HCT116 (cell line): ENCODE measurements around the gene NCKAP5L. TPM values are rescaled to one million over a fixed set of nuclear protein-coding genes. Genes with fewer than 3 reads are reported as not detected.

Source experiments
- ATAC-seq: fragments of 200-7000 bp; cut with Tn5 transposase; 2 replicates; pipeline ENCODE4 v1.9.1; 2020; ENCODE audit warnings: mild to moderate bottlenecking, moderate library complexity
- BruUV-seq: library from RNA; stranded (reverse); fragments of 400-500 nt; replicated peaks from 2 replicates; lab custom pipeline; 2021; lab: Mats Ljungman, UMichigan
- CTCF ChIA-PET: fragments of 300-600 bp; sonication (Branson Sonifier 250); formaldehyde crosslinking; loops from one replicate; lab custom pipeline; 2021; ENCODE audit warnings: antibody characterized with exemption; lab: Charles Lee
- POLR2A ChIA-PET: fragments of 300-600, 350-600 bp; sonication (Branson Sonifier 250); formaldehyde crosslinking; loops from one replicate; lab custom pipeline; 2021; ENCODE audit warnings: antibody characterized with exemption; lab: Charles Lee
- RAD21 ChIA-PET, 2 experiments: fragments of 300-600 bp; sonication (Branson Sonifier 250); formaldehyde crosslinking; loops; one replicate each; lab custom pipeline; 2023; ENCODE audit warnings: low total read pairs in 2 of 2; ENCODE audit not compliant: uncharacterized antibody in 2 of 2, unreplicated experiment in 2 of 2, low non-redundant PET in 1 of 2; lab: Charles Lee
- DNase-seq: peaks from one replicate; pipeline ENCODE4 v3.0.0-alpha.2; 2010; ENCODE audit warnings: low read depth, low spot score
- H2AFZ ChIP-seq: fragments of 200-600 bp; shearing (Covaris generic), sonication (generic); 2 replicates; pipeline ENCODE4 v1.6.1; 2017; ENCODE audit warnings: low read depth, mixed run types, mixed read lengths, antibody characterized with exemption, low read length; ENCODE audit not compliant: poor library complexity, severe bottlenecking
- H3K27ac ChIP-seq: 2 replicates; pipeline ENCODE4 v1.5.1; 2012; ENCODE audit warnings: low read depth, low read length
- H3K27me3 ChIP-seq: fragments of 200-600 bp; sonication (generic); 2 replicates; pipeline ENCODE4 v1.6.1; 2016; ENCODE audit warnings: mixed run types, low read length, mixed read lengths; ENCODE audit not compliant: insufficient read depth
- H3K36me3 ChIP-seq, 2 experiments: fragments of 200-500 bp in 1 of 2; fragments of 200-600 bp in 1 of 2; sonication (Bioruptor generic) in 1 of 2; sonication (generic) in 1 of 2; 2 replicates each; pipeline versions ENCODE4 v1.5.1 to v1.6.1; 2014 to 2016; ENCODE audit warnings: low read length in 2 of 2, inconsistent platforms in 1 of 2, mixed read lengths in 1 of 2, mixed run types in 1 of 2; ENCODE audit not compliant: insufficient read depth in 2 of 2, control insufficient read depth in 1 of 2
- H3K4me1 ChIP-seq, 2 experiments: fragments of 200-600 bp in 1 of 2; sonication (generic) in 1 of 2; 2 replicates each; pipeline versions ENCODE4 v1.5.1 to v1.6.1; 2012 to 2017; ENCODE audit warnings: low read length in 2 of 2, inconsistent platforms in 1 of 2, mild to moderate bottlenecking in 1 of 2, mixed read lengths in 1 of 2, mixed run types in 1 of 2, moderate library complexity in 1 of 2; ENCODE audit not compliant: insufficient read depth in 2 of 2, control insufficient read depth in 1 of 2
- H3K4me2 ChIP-seq: fragments of 200-600 bp; sonication (generic); 2 replicates; pipeline ENCODE4 v1.6.1; 2017; ENCODE audit warnings: mixed run types, low read length, mixed read lengths
- H3K4me3 ChIP-seq, 2 experiments: fragments of 200-600 bp in 1 of 2; sonication (generic) in 1 of 2; replicated peaks in 1 of 2; 2 replicates each; pipeline ENCODE4 v1.5.1; 2011 to 2016; ENCODE audit warnings: low read length in 2 of 2, control low read depth in 1 of 2, low read depth in 1 of 2, mild to moderate bottlenecking in 1 of 2, mixed read lengths in 1 of 2, mixed run types in 1 of 2
- H3K79me2 ChIP-seq: fragments of 200-600 bp; sonication (generic); 2 replicates; pipeline ENCODE4 v1.6.1; 2017; ENCODE audit warnings: mild to moderate bottlenecking, mixed run types, low read length, moderate library complexity, mixed read lengths; ENCODE audit not compliant: insufficient read depth
- H3K9ac ChIP-seq: fragments of 200-600 bp; sonication (generic); 2 replicates; pipeline ENCODE4 v1.6.1; 2016; ENCODE audit warnings: low read length, mixed read lengths
- H3K9me2 ChIP-seq: fragments of 200-600 bp; sonication (generic), shearing (Covaris generic); 2 replicates; pipeline ENCODE4 v1.6.1; 2017; ENCODE audit warnings: mixed run types, mild to moderate bottlenecking, moderate library complexity; ENCODE audit not compliant: insufficient read depth
- H3K9me3 ChIP-seq, 2 experiments: fragments of 200-500 bp in 1 of 2; fragments of 200-600 bp in 1 of 2; sonication (Bioruptor generic) in 1 of 2; sonication (generic) in 1 of 2; 2 replicates each; pipeline ENCODE4 v1.6.1; 2014 to 2017; ENCODE audit warnings: low read length in 2 of 2, mixed read lengths in 2 of 2, inconsistent platforms in 1 of 2, low read depth in 1 of 2, mild to moderate bottlenecking in 1 of 2, mixed run types in 1 of 2, moderate library complexity in 1 of 2; ENCODE audit not compliant: control insufficient read depth in 1 of 2, insufficient read depth in 1 of 2
- H4K20me1 ChIP-seq: fragments of 200-600 bp; sonication (generic), shearing (Covaris generic); 2 replicates; pipeline ENCODE4 v1.6.1; 2017; ENCODE audit warnings: mixed run types, mild to moderate bottlenecking, moderate library complexity; ENCODE audit not compliant: insufficient read depth
- CBX3 ChIP-seq: IDR thresholded peaks from 2 replicates; pipeline ENCODE4 v1.6.1; 2012; ENCODE audit warnings: low read depth
- EGR1 ChIP-seq: IDR thresholded peaks from 2 replicates; pipeline ENCODE4 v1.6.1; 2012; ENCODE audit warnings: low read depth
- REST ChIP-seq: IDR thresholded peaks from 2 replicates; pipeline ENCODE4 v1.6.1; 2012; ENCODE audit warnings: low read depth
- SIN3A ChIP-seq: IDR thresholded peaks from 2 replicates; pipeline ENCODE4 v1.6.1; 2012; ENCODE audit warnings: low read depth
- SRF ChIP-seq: IDR thresholded peaks from 2 replicates; pipeline ENCODE4 v1.6.1; 2012; ENCODE audit warnings: low read depth
- YY1 ChIP-seq: IDR thresholded peaks from 2 replicates; pipeline ENCODE4 v1.6.1; 2011; ENCODE audit warnings: low read length, low read depth, moderate library complexity, mild to moderate bottlenecking; ENCODE audit not compliant: insufficient replicate concordance; ENCODE audit errors: extremely low read depth
- ZNF274 ChIP-seq: fragments of 200-500 bp; sonication (Bioruptor generic); IDR thresholded peaks from 2 replicates; pipeline ENCODE4 v1.6.1; 2014; ENCODE audit warnings: mild to moderate bottlenecking, low read depth, low read length, inconsistent platforms
- intact Hi-C: fragments of 100-400 bp; cut with micrococcal nuclease; formaldehyde crosslinking; loops from 2 replicates; pipeline ENCODE4 v1.10.0; 2022
- total RNA-seq: library from RNA; stranded (reverse); gene quantifications from one replicate; pipeline ENCODE4 v1.2.1, GENCODE V29; 2021; ENCODE audit not compliant: unreplicated experiment

NCKAP5L gene
- total RNA-seq, 1 experiment from 2014 or later, result 12.1 TPM

GRCh38 chr12:49871263-49871561, 43.0 kb upstream of the NCKAP5L start:
- no peak for ATAC-seq
- Histone ChIP-seq H3K27me3 (no peaks in the 10 kb centered on the region), H3K79me2 (no peaks in the 10 kb centered on the region), H3K4me3 (no peak overlapping the region), H3K9ac (no peak overlapping the region), H3K27ac (no peak overlapping the region), H3K4me2 (no peak overlapping the region), H3K9me3 (no peaks in the 10 kb centered on the region), H2AFZ (no peak overlapping the region), H3K36me3 (no peaks in the 10 kb centered on the region), H3K4me1 (peaks cover 0 to 11% of the 10 kb centered on the region in 2 experiments; a peak in 1 of 4 replicates), H3K9me2 (no peaks in the 10 kb centered on the region), H4K20me1 (no peaks in the 10 kb centered on the region)
- ChIA-PET CTCF (interaction anchor here (1.1 kb wide), 1 partner anchor 185 kb away, joined by 4 read pairs; no protein-coding TSS in a partner anchor), POLR2A (no interaction called here), RAD21 (no interaction called here)
- TF ChIP-seq YY1, result no peak
- TF ChIP-seq SRF, result no peak
- no peak for TF ChIP-seq EGR1
- no peak for TF ChIP-seq ZNF274
- no peak for TF ChIP-seq REST
- no peak for TF ChIP-seq CBX3
- no peak for TF ChIP-seq SIN3A
- intact Hi-C loops, result no loop called here
- no peak for DNase-seq
- BruUV-seq, result no TSS peak
